Caki2 (cell line): ENCODE data around the gene ZFAND2B. TPM values are rescaled to one million over a fixed set of nuclear protein-coding genes. Genes with fewer than 3 reads are reported as not detected.
A peak's percentile ranks its signal among the peaks of the same experiment; 100 is the strongest.

Experiments used
- DNase-seq: peaks from one replicate; pipeline ENCODE4 v3.0.0-alpha.2; 2015; ENCODE audit warnings: low read depth
- in situ Hi-C: cut with HindIII; loops from 2 replicates; pipeline ENCODE4 v1.10.0; 2016; ENCODE audit warnings: low sequenced_read_pairs, low pct_unique_long_range_greater_than_20kb, mixed read lengths
- total RNA-seq: library from RNA; depleted of rRNA; stranded (reverse); fragments of >200 nt; shearing (Covaris generic); gene quantifications from 2 replicates; pipeline ENCODE4 v1.2.3, GENCODE V29; 2014; ENCODE audit warnings: low replicate concordance

The ZFAND2B gene
- total RNA-seq, 1 experiment from 2014 or later: 32.5 TPM

DNA sequence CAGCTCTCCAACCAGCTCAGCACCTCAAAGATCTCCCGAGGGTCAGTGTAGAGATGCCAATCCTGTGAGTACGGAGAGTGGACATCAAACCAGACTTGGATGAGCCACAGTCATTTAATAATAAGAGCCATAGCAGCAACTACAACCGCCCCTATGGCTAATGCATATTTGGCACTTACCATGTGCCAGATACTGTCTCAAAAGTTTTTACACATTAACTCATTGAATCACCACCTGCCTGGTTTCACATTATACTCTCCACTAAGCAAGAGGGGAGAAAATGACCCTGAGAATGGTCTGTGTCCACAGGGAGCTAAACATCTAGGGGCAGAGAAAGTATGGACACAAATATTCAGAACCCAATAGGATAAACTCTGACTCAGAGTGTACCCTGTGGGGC, 32.4 kb upstream of the ZFAND2B start:
- no peak for DNase-seq
- in situ Hi-C loops: no loop called here

GRCh38 chr2:219174801-219175200, 31.8 kb upstream of the ZFAND2B start:
- DNase-seq: no peak
- in situ Hi-C loops: no loop called here

DNA sequence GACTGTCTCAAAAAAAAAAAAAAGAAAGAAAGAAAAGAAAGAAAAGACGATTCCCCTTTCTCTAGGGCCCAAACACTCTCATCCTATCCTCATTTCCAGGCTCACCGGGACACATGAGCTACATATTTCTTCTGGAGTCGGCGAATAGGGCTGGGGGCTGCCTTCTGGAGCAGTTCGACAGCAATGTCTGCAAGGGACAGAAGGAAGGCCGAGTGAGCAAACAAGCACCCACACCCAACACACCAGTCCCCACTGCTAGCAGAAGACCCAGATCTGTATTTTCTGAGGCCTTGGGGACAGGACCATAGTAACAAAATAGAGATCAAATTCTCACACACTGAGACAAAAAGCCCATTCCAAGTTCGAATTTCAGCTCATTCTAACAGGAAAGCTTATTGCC, 31.1 kb upstream of the ZFAND2B start:
- in situ Hi-C loops: no loop called here

DNA sequence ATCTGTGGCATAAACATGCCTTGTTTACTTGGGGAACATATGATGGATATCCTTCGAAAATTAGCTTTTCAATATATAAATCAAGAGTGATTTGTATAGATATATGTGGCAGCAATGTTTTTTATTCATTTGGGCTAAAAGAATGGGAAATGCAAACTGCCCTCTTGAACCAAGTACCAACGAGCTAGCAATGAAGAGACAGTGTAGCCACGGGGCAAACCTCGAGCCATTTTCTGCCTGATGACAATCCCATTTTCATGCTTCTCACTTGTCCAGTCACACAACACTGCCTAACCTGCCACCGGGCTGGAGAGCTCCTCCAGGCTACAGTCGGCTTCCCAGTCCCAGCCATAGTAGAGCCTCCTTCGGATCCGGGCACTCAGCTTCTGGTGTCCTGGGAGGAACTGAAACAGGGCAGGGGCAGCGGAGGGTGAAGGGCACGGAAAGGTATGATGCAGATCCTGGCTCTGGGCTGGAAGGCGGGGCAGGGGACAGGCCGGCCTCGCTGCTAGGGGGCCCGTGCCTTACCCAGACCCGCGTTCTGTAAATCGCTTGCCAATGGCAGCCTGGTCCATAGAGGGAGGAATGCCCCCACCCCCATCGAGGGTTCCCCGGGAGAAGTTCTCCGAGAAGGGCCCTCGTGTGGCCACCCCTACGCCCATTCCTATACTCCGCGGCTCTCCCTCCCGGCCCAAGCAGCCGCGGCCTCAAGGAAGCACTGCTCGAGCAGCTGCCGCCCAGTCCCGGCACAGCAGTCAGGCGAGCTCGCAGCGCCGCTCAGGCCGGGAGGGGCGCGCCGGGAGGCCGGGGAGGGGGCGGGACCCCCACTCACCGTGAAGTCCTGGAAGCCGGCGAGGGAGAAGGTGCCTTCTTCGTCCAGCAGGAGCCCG, 30.4 kb upstream of the ZFAND2B start:
- in situ Hi-C loops: no loop called here
- DNase-seq: peak; percentile 8

More for the DNA sequence above, 31.1 kb upstream of the ZFAND2B start:
- DNase-seq: no peak

GRCh38 chr2:219176818-219177551, 29.6 kb upstream of the ZFAND2B start, which contains the start of gene CNPPD1:
Gene CNPPD1, minus strand, starts transcription at chr2:219176925. Its CDS starts 97 bp downstream, at chr2:219176828.
- peak; percentile 91 for DNase-seq
- in situ Hi-C loops: no loop called here

DNA sequence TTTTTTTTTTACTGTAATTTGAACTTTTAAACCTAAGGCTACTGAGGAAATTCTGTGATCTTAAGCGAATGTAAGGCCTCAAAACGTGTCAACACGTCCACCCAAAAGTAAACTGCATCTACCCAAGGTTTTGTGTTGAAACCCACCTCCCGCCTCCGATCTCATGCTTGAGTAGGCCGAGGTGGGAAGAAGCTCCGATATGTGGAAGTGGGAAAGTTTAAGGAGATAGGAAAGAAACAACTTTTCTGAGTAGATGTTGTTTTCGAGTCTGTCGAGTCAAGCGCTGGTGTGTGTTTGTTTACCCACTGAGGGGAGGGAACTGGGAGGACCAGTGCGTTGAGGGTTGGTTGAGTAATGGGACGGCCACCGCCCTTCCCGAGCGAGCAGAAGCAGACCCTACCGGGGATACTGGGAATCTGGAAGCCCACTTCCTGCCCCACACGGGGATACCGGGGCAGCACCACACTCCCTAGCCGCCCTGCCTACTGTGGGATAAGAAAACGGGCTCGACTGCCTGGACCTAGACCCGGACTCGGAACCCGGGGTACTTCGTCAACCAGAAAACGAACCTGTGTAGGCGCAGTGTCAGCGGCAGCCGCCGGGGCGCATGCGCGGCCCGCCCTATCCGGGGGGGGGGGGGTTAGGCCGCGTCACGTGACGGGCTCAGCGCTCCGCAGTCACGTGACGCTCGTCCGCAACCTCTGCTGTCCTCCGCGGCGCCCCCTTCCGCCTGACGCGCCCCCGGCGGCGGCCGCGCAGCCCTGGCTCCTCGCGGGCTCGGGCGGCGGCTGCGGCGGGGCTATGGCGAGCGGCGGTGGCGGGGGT, 28.8 kb upstream of the ZFAND2B start, which contains the start of gene RETREG2:
RETREG2 (plus strand) TSS at position 724 of the 825 bp plus-strand sequence; CDS start at position 802, 78 bp downstream.
- in situ Hi-C loops: no loop called here
- DNase-seq: peak; percentile 92

GRCh38 chr2:219178377-219179175, 28.0 kb upstream of the ZFAND2B start:
- in situ Hi-C loops: no loop called here
- DNase-seq: peak; percentile 31

- in situ Hi-C loops: no loop called here
- DNase-seq: no peak
These were observed 26.7 kb upstream of the ZFAND2B start for GRCh38 chr2:219179601-219180465.

DNA sequence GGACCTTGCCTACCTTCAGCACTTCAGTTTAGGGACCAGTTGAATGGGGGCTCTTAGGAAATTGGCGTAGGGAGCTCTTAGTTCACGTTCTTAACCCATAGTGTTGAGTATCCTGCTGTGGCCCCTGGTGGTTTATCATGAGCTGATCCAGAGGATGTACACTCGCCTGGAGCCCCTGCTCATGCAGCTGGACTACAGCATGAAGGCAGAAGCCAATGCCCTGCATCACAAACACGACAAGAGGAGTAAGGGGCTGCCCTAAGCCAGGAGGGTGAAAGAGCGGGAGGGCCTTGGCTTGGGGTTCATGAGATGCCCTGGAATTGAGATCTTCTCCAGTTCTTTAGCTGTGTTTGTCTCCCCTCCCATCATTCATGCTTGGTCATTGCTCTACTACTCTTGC, 25.6 kb upstream of the ZFAND2B start:
- no peak for DNase-seq
- in situ Hi-C loops: no loop called here

GRCh38 chr2:219181531-219181930, 25.1 kb upstream of the ZFAND2B start:
- DNase-seq: no peak
- in situ Hi-C loops: no loop called here

- DNase-seq: no peak
- in situ Hi-C loops: no loop called here
These were observed 24.0 kb upstream of the ZFAND2B start for GRCh38 chr2:219182331-219183150.

- DNase-seq: no peak
- in situ Hi-C loops: no loop called here
These were observed 23.3 kb upstream of the ZFAND2B start for GRCh38 chr2:219183151-219183772.

GRCh38 chr2:219184121-219184520, 22.5 kb upstream of the ZFAND2B start:
- DNase-seq: no peak
- in situ Hi-C loops: no loop called here

- in situ Hi-C loops: no loop called here
- no peak for DNase-seq
These were observed 19.7 kb upstream of the ZFAND2B start for GRCh38 chr2:219186754-219187456.

GRCh38 chr2:219197388-219197787, 9.2 kb upstream of the ZFAND2B start:
- no peak for DNase-seq

More at GRCh38 chr2:219197388-219197787, 9.2 kb upstream of the ZFAND2B start:
- in situ Hi-C loops: no loop called here
